ENCODE data around the gene DNAJC1.

- TF ChIP-seq CTCF (IDR thresholded peaks at IDR 0.05) (no peak), POLR2A (IDR thresholded peaks at IDR 0.05) (no peak)
Observed at GRCh38 chr10:21771219-21771618, 232.3 kb downstream of the DNAJC1 start.
